LoVo (cell line): ENCODE data around the gene ACTBL2.
A peak's percentile ranks its signal among the peaks of the same experiment; 100 is the strongest.
"Not testable (repeated sequence)": the region's sequence is repeated elsewhere in the genome, so short reads cannot be mapped to it uniquely, and the experiment has no call there.

Experiments
- DNase-seq: peaks from one replicate; pipeline ENCODE4 v3.0.0-alpha.2; 2016; ENCODE audit warnings: low spot score

Gene ACTBL2

GRCh38 chr5:57482671-57483106 is at the start of gene ACTBL2:
TSS of gene ACTBL2 (minus strand) at chr5:57482811. CDS start at chr5:57482707, 104 bp downstream.
- DNase-seq = peak; percentile 62

- DNase-seq = no peak
Observed at GRCh38 chr5:57531333-57531732, 48.7 kb upstream of the ACTBL2 start.

DNA sequence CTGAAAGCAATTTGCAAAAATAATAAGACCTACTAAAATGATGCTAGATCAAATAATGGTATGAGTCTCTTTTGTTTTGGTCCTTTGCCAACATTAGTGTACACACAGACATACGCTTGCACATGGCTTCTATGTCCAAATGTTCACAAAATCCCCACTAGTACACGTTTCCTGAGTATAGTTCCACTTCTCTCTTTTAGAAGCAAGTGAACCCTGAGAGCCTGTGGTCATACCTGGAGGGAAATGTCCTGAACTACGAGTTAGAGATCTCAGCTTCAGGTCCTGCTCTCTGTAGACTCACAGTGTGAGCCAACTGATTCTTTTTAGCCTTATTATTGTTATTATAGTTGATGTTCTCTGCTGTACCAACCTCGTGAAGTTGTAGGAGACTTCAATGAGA is 47.3 kb upstream of the ACTBL2 start:
- DNase-seq = no peak

GRCh38 chr5:57527870-57528269 is 45.3 kb upstream of the ACTBL2 start:
- no peak for DNase-seq

DNA sequence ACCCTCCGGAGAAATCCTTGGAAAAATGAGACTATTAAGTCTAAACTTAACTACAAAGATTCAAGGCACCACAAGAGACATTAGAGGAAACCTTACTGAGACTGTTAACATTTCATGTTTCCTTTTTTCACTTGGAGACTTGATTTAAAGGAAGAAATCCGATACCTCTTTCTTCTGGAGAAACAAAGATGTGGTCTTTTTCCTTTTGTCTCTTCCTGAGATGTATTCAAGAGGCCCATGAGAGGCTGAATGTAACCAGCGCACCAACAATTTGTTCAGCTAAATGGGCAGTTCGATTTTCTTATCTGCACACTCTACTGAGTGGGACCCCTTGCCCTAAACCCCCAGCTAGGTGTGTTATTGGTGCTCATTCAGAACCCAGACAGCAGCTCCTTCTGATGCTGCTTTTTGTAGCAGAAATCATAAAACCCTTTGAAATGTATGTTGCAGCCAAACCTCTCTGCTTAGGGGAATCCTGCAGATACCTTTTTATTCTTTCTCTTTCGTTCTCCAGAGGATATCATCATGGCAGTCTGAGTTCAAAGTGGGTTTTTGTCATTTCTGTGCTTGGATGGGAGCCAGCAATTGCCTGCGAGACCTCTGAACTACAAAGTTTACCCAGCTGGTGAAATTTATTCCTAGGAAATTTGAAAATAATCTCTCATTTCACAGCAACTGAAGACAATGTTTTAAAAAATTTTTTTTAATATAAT is 41.9 kb upstream of the ACTBL2 start:
- DNase-seq = no peak

DNA sequence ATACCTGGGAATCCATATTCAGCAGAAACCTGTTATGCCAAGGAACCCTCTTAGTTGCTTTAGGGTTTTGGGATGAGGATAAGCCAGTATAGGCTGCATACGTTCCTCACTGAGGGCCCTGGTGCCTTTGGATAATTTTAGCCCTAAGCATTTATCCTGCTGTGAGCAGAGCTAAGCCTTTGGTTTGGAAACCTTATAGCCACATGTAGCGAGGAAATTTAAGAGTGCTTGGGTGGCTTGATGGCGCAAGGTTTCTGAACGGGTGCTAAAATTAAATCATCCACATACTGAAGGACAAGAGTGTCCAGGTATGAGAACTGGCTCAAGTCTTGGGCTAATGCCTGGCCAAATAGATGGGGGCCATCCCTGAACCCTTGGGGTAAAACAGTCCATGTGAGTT is 39.9 kb upstream of the ACTBL2 start:
- not testable (repeated sequence) for DNase-seq

DNA sequence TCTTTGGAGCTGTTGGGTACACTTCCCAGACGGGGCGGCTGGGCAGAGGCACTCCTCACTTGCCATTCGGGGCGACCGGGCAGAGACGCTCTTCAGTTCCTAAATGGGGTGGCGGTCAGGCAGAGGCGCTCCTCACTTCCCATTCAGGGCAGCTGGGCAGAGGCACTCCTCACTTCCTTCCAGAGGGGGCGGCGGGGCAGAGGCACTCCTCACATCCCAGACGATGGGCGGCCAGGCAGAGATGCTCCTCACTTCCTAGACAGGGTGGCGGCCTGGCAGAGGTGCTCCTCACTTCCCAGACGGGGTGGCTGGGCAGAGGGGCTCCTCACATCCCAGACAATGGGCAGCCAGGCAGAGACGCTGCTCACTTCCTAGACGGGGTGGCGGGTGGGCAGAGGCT is 35.8 kb upstream of the ACTBL2 start:
- DNase-seq = not testable (repeated sequence)

DNA sequence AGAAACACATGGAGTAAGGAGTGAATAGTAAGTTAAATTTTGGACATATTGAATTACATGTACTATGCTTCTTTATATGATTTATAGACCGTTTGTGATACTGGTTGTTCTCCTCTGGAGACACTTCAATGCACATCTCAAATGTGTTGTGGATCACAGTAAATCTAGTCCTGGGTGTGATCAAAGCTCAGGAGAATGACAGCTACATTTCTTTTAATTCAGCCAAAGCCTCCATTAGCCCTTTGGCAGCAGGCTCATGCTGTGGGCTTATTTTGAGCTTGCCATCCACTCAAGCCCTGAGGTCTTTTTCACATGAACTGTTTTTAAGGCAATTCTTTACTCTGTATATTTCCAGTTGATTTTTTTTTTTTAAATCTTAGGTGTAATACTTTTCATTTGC is 34.6 kb upstream of the ACTBL2 start:
- no peak for DNase-seq

DNA sequence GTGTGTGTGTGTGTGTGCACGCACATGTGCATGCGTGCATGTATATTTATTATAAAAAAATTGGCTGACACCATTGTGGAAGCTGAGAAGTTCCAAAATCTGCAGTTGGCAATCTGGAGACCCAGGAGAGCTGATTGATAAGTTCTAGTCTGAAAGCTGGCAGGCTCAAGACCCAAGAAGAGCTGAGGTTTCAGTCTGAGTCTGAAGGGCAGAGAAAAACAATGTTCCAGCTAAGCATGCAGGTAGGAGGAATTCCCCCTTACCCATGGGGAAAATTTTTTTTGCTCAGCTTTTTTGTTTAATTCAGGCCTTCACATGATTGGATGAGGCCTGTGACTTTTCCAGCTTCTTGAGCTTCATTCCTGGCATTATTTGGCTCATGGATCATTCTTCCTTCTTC is 31.2 kb upstream of the ACTBL2 start:
- no peak for DNase-seq

DNA sequence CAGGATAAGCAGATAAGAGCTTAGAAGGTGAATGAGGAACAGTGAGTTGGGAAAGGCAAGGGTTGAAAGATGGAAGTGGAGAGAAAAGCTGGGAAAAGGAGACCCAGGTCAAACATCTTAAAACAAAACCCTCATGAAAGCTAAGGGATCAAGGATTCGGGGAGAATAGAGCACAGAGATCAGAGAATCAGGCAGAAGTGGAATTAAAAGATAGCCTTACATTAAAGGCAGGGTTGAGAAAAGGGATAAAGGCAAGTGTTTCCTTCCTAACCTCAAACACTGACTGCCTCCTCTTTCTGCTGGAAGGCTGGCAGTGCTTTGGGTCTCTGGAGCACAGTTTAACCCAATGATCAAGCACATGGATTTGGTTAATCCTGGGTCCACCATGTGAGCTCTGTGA is 28.7 kb upstream of the ACTBL2 start:
- DNase-seq = no peak

DNA sequence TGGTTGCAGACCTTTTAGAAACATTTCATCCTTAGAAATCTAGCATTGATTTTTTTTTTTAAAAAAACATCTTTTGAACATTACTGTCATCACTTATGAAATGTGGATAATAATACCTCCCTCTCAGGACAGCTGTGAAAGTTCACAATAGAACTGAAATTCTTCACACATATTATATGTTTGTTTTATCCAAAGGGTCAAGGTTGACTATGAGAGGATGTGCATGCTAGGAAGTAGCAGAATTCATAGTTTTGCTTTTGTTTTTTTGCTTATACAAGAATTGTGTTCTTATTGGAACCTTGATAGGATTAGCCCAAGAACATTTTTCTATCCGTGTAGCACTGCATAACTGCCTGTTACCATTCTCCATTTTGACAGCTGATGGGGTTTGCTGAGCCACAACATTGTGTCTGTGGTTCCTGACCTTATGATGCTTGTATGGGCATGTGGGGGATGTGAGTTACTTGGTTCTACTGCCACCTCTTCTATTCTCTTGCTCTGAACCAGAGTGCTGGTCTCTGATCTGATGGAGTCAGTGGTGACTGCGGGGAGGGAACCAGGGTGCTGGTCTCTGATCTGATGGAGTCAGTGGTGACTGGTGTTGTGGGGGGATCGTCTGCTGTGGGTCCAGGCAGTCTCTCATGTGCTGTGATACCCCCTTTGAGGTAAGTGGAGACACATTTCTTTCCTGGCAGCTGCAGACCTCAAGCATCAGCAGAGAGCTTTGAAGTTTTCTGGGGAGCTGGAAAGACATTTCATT is 27.1 kb upstream of the ACTBL2 start:
- no peak for DNase-seq

DNA sequence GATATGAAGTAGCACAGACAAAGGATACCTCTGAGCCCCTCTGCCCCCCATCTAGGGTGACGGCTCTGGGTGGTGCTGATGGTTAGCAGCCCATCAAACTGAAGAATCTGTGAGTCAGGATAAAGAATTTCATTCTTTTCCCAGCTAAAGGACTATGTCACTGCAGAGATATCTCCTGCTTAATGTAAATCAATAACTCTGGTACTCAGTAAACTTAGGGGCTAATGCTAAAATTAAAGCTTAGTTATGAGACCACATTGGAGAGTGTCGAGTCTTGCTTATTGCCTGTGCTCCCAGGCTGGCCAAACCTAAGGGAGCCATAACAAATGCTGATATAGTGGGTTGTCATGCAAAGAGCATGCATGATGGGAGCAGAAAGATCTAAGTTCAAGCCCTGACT is 25.6 kb upstream of the ACTBL2 start:
- DNase-seq = no peak

GRCh38 chr5:57505272-57506200 is 22.9 kb upstream of the ACTBL2 start:
- DNase-seq = no peak

DNA sequence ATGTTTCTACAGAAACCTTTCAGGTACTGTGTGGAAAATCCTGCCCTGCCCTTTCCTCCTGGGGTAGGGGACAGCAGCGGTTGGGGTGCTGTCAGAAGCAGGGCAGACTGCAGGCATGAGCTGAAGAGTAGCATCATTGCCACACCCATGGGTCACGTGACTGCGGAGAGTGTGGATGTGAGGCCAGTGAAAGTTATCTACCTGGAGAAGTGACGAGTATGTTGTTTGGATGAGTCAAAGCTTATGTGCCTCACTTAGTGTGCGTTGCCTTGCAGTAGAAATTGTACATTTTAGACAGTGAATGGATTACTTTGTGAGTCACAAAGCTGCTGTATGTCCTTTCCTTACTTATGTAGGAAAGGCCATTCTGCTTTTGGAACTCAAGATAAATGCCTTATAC is 21.7 kb upstream of the ACTBL2 start:
- DNase-seq = no peak

DNA sequence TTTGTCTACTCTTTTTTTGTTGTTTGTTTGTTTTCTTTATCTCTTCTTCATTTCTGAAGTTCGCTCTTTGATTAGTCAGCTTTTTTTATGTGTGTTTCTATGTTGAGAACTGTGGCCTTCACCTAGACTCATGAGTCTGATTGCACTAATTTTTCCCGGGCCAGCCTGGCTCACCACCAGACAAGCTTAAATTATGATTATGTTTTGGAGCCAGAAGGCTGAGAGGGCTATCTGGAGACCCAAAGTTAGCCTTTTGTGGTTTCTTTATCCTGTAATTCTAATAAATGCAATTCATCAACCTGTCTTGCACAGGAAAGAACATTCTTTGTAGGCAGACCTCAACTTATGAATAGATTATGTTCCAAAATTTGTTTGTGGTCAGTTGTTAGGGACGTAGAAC is 20.8 kb upstream of the ACTBL2 start:
- no peak for DNase-seq

- no peak for DNase-seq
Observed at GRCh38 chr5:57501414-57502201, 19.0 kb upstream of the ACTBL2 start.

DNA sequence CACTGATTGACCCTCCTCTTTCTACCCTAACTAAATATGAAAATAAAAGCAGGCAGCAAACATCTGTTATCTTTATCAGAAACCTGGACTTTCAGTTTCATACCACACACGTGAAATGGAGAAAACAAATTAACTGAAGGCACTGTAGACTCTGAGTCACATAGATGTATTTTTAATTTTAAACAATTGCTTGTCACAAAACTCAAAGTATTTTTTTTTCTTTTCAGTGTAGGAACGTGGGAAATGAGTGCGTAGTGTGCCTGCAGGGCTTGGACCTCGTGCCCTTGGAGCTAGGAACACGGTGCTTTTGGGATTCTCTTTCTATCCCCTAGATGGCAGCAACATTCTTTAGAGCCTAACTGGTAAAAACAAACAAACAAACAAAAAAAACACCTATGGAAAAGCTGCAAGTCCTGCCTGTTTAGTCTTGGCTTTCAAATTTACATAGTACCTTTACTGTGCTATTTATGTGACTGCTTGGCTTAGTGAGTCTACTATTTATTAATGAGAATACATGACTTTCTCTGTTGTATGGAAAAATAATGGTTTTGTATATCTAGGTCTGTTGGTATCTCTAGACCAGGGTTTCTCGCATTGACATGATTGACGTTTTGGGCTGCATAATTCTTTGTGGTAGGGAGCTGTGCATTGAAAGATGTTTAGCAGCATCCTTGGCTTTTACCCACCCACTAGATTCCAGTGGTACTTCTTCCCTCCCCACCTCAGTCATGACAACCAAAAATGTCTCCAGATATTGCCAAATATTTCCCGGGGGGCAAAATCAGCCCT is 16.8 kb upstream of the ACTBL2 start:
- peak; percentile 77 for DNase-seq

- DNase-seq = no peak
Observed at GRCh38 chr5:57497733-57498132, 15.1 kb upstream of the ACTBL2 start.

GRCh38 chr5:57495285-57496086 is 12.9 kb upstream of the ACTBL2 start:
- peak; percentile 34 for DNase-seq
